PC-9 (cell line): Measurements from ENCODE around the gene FAM120B. TPM values are rescaled to one million over a fixed set of nuclear protein-coding genes. Genes with fewer than 3 reads are reported as not detected.

Experiments used
- BruUV-seq: library from RNA; stranded (reverse); fragments of 400-500 nt; replicated peaks from 2 replicates; lab custom pipeline; 2021; lab: Mats Ljungman, UMichigan
- CTCF ChIA-PET: fragments of 300-600 bp; sonication (Branson Sonifier 250); formaldehyde crosslinking; loops from one replicate; lab custom pipeline; 2022; ENCODE audit warnings: antibody characterized with exemption; lab: Charles Lee
- POLR2A ChIA-PET: fragments of 300-600 bp; sonication (Branson Sonifier 250); formaldehyde crosslinking; loops from one replicate; lab custom pipeline; 2022; ENCODE audit warnings: antibody characterized with exemption; ENCODE audit not compliant: unreplicated experiment; lab: Charles Lee
- DNase-seq, 2 experiments: peaks; one replicate each; pipeline versions ENCODE4 v3.0.0 to v3.0.0-alpha.2; 2015 to 2022; ENCODE audit warnings: mixed read lengths in 1 of 2
- H2AFZ ChIP-seq: fragments of 200-600 bp; sonication (generic); 2 replicates; pipeline ENCODE4 v1.8.1; 2017; ENCODE audit warnings: antibody characterized with exemption
- H3F3A ChIP-seq: fragments of 200-600 bp; sonication (generic); 2 replicates; pipeline ENCODE4 v1.8.1; 2017; ENCODE audit warnings: antibody characterized with exemption, mild to moderate bottlenecking, low read depth; ENCODE audit not compliant: insufficient read depth
- H3K27ac ChIP-seq: fragments of 200-600 bp; sonication (generic); 2 replicates; pipeline ENCODE4 v1.6.1; 2016; ENCODE audit warnings: mixed run types
- H3K27me3 ChIP-seq: fragments of 200-600 bp; sonication (generic); 2 replicates; pipeline ENCODE4 v1.6.1; 2016; ENCODE audit warnings: low read depth, mixed run types; ENCODE audit not compliant: insufficient read depth
- H3K36me3 ChIP-seq: fragments of 200-600 bp; sonication (generic); 2 replicates; pipeline ENCODE4 v1.6.1; 2016; ENCODE audit warnings: low read depth, mixed run types
- H3K4me1 ChIP-seq: fragments of 200-600 bp; sonication (generic); replicated peaks from 2 replicates; pipeline ENCODE4 v1.6.1; 2016; ENCODE audit warnings: mixed run types; ENCODE audit not compliant: insufficient read depth
- H3K4me2 ChIP-seq: fragments of 200-600 bp; sonication (generic); 2 replicates; pipeline ENCODE4 v1.6.1; 2017; ENCODE audit warnings: mixed run types
- H3K4me3 ChIP-seq: fragments of 200-600 bp; sonication (generic); 2 replicates; pipeline ENCODE4 v1.6.1; 2016; ENCODE audit warnings: mixed run types
- H3K79me2 ChIP-seq: fragments of 200-600 bp; sonication (generic); 2 replicates; pipeline ENCODE4 v1.6.1; 2017; ENCODE audit warnings: low read depth, mixed run types
- H3K9me2 ChIP-seq: fragments of 200-600 bp; sonication (generic); 2 replicates; pipeline ENCODE4 v1.8.1; 2017; ENCODE audit warnings: mild to moderate bottlenecking; ENCODE audit not compliant: insufficient read depth
- H3K9me3 ChIP-seq: fragments of 200-600 bp; sonication (generic); 2 replicates; pipeline ENCODE4 v1.8.1; 2016; ENCODE audit warnings: low read depth; ENCODE audit not compliant: insufficient read depth
- H4K20me1 ChIP-seq: fragments of 200-600 bp; sonication (generic); 2 replicates; pipeline ENCODE4 v1.8.1; 2017; ENCODE audit not compliant: insufficient read depth
- CTCF ChIP-seq: fragments of 200-600 bp; sonication (generic); conservative IDR thresholded peaks from 2 replicates; pipeline ENCODE4 v1.6.1; 2017; ENCODE audit warnings: mixed run types, antibody characterized with exemption, mild to moderate bottlenecking, moderate library complexity
- EZH2 ChIP-seq: fragments of 200-600 bp; sonication (generic); IDR thresholded peaks from 2 replicates; pipeline ENCODE4 v1.8.0; 2017; ENCODE audit warnings: antibody characterized with exemption, low read depth
- intact Hi-C: fragments of 100-400 bp; cut with micrococcal nuclease; formaldehyde crosslinking; loops from one replicate; pipeline ENCODE4 v1.10.0; 2022; ENCODE audit not compliant: unreplicated experiment
- total RNA-seq: library from RNA; stranded (reverse); gene quantifications from 2 replicates; pipeline ENCODE4 v1.2.3, GENCODE V29; 2021

Gene FAM120B
- total RNA-seq, 1 experiment from 2014 or later = 14.3 TPM

GRCh38 chr6:170439366-170440361 is 133.1 kb downstream of the FAM120B start:
- H2AFZ ChIP-seq = no peak overlapping the region
- peaks cover 4% of the 10 kb centered on the region; the same call in 1 of the 2 replicates for H3K4me1 ChIP-seq
- no peaks in the 10 kb centered on the region for H3K9me3 ChIP-seq
- H3K4me2 ChIP-seq = no peak overlapping the region
- intact Hi-C loops = no loop called here
- H3F3A ChIP-seq = no peaks in the 10 kb centered on the region
- no peak overlapping the region for H3K4me3 ChIP-seq
- ChIA-PET POLR2A (no interaction called here), CTCF (interaction anchor here (0.6 kb wide), 1 partner anchor 12 kb away, joined by 4 read pairs; no protein-coding TSS in a partner anchor)
- BruUV-seq = no TSS peak
- no peak for TF ChIP-seq EZH2
- no peak for TF ChIP-seq CTCF
- no peak overlapping the region for H3K27ac ChIP-seq
- DNase-seq = no peak
- no peaks in the 10 kb centered on the region for H4K20me1 ChIP-seq
- H3K9me2 ChIP-seq = no peaks in the 10 kb centered on the region
- 0 out of 2 replicates have a peak, but pooled peaks cover 4% of the 10 kb centered on the region for H3K27me3 ChIP-seq
- no peaks in the 10 kb centered on the region for H3K36me3 ChIP-seq
- no peaks in the 10 kb centered on the region for H3K79me2 ChIP-seq

- Histone ChIP-seq H3K4me3 (no peak overlapping the region), H3K27ac (no peak overlapping the region), H3K9me3 (no peaks in the 10 kb centered on the region), H2AFZ (no peak overlapping the region), H3F3A (no peaks in the 10 kb centered on the region), H3K4me2 (no peak overlapping the region), H3K4me1 (peaks cover 4% of the 10 kb centered on the region; the same call in 1 of the 2 replicates), H3K27me3 (peaks cover 11% of the 10 kb centered on the region; the same call in 1 of the 2 replicates), H3K36me3 (no peaks in the 10 kb centered on the region), H3K9me2 (no peaks in the 10 kb centered on the region), H3K79me2 (no peaks in the 10 kb centered on the region), H4K20me1 (no peaks in the 10 kb centered on the region)
- DNase-seq = no peak
- no peak for TF ChIP-seq CTCF
- ChIA-PET POLR2A (no interaction called here), CTCF (no interaction called here)
- BruUV-seq = no TSS peak
- intact Hi-C loops = no loop called here
These were observed 133.9 kb downstream of the FAM120B start for GRCh38 chr6:170440437-170440836.

GRCh38 chr6:170441316-170441715 is 134.8 kb downstream of the FAM120B start:
- no peak for DNase-seq
- Histone ChIP-seq H3K79me2 (no peaks in the 10 kb centered on the region), H3K4me3 (no peak overlapping the region), H3K9me2 (no peaks in the 10 kb centered on the region), H3K4me1 (peaks cover 4% of the 10 kb centered on the region; the same call in 1 of the 2 replicates), H3K4me2 (no peak overlapping the region), H4K20me1 (no peaks in the 10 kb centered on the region), H3K27me3 (peaks cover 15% of the 10 kb centered on the region), H3F3A (no peaks in the 10 kb centered on the region), H3K27ac (no peak overlapping the region), H3K36me3 (no peaks in the 10 kb centered on the region), H2AFZ (no peak overlapping the region), H3K9me3 (no peaks in the 10 kb centered on the region)
- CTCF ChIA-PET = no interaction called here
- intact Hi-C loops = no loop called here
- TF ChIP-seq EZH2 (no peak), CTCF (no peak)
- POLR2A ChIA-PET = no interaction called here
- no TSS peak for BruUV-seq
